GM21737 (cell line): ENCODE data around the gene OR10G2.
"Not testable (repeated sequence)": the region's sequence is repeated elsewhere in the genome, so short reads cannot be mapped to it uniquely, and the experiment has no call there.

Experiments
- ATAC-seq: cut with Tn5 transposase; IDR thresholded peaks from one replicate; pipeline ENCODE4 v1.9.1; 2021; ENCODE audit warnings: mild to moderate bottlenecking, moderate library complexity; ENCODE audit not compliant: unreplicated experiment

The OR10G2 gene

DNA sequence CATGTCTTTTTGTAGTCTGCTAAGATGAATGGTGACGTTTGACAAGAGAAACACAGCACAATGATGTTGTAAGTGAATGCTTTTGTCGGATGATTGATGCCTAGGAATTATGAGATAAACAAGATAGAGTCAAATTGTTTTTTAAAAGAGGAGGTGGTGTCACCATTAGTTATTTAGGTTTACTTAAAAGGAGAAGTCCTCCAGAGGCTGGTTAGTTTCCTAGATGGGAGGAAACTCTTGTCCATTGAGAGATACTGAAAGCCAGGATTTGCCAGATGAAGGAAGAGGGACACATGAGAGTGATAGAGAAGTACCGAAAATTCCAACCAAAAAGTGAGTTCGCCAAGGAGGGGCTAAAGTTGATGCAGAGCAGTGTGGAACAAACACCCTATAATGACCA lies at the start of gene OR10G2:
OR10G2 (minus strand) TSS at position 101 of the 400 bp plus-strand sequence; CDS start at position 3, 98 bp downstream.
- ATAC-seq = no peak

DNA sequence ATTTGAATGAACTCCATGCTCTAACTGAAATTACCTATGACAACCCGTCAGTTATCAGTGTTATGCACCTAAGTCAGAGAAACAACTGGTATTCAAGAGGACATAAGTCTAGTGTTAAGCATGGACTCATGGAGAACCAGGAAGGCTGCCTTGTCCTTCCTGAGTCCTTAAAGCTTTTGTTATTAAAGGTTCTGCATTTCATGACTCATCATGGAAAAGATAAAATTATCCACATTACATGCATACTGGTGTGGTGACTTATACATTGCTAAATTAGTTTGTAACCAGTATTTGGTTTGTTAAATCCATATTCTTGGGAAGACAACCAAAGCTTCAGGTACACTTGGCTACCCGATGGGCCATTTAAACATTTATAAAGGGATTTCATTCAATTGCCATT lies 45.3 kb upstream of the OR10G2 start:
- no peak for ATAC-seq

DNA sequence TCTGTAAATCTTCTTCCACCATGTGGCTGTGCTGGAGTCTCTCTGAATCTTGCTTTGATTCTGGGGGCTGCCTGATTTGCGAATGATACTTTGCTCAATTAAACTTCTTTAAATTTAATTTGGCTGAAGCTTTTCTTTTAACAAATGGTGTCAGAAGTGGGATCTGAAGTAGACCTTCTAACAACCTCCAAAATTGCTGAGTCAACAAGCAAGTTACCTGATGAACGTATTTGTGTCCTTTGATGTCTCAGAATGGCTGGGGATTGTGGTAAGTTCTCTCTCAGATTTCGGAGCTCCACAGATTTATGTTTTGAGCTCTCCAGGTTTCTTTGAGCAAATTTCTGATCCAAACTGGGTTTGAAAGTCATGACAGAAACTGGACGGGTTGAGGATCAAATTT lies 40.8 kb upstream of the OR10G2 start:
- no peak for ATAC-seq

DNA sequence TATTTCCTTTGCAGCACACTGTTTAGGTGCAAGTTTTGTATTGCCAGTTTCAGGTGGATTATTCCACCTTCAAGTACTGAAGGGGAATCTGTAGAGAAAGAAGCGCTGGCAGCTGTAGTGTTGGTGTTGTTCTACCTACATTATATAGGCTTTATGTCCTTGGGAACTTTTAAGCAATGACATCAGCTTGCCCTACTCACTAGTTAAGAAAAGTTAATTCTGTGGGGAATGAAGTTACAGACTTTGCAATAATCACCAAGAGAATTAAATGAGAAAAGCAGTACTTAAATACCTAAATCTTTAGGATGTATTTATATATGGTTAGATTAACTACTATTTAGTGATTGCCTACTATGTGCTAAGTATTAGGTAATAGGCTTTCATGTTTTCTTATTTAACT lies 39.0 kb upstream of the OR10G2 start, which contains the start of gene OR4E1:
OR4E1 (minus strand) TSS at position 101 of the 400 bp plus-strand sequence. CDS start 2,883 bp downstream, outside the sequence.
- ATAC-seq = no peak

DNA sequence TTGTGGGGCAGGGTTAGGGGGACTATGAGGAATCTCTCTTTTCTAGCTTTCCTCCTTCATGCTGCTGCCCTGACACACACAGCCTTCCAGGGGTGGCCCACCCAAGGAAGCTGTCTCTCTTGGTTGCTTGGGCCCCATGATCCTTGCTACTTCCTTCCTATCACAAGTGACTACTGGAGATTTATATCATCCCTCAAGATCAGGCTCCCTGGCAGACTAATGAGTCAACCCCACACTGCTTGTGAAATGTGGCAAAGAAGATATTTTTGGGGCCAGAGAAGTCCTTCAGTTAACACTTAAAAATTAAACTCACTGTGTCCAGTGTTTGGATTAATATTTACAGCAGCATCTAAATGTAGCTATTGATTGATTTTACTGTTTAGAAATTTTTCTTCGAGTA lies 37.4 kb upstream of the OR10G2 start:
- no peak for ATAC-seq

- ATAC-seq = no peak
Observed at GRCh38 chr14:21671371-21671770, 36.6 kb upstream of the OR10G2 start.

- ATAC-seq = no peak
Observed at GRCh38 chr14:21669284-21669683, 34.5 kb upstream of the OR10G2 start.

- ATAC-seq = no peak
Observed at GRCh38 chr14:21668377-21668776, 33.6 kb upstream of the OR10G2 start.

DNA sequence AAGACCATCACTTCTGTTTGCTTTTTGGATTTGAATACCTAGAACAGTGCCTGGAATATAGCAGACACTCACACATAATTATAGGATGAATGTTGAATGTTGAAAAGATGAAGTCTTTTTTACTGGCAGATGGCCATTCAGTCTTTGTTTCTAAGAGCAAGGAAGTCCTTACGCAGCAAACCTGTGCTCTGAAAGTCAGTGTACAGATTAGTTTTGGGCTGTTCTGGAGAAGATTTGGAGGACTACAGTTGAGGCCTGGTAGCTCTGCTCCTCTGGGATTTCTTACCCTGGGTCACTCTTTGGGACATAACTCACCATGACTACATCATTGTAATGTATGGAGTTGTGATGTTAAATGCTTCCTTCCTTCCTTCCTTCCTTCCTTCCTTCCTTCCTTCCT lies 22.2 kb upstream of the OR10G2 start:
- ATAC-seq = no peak

DNA sequence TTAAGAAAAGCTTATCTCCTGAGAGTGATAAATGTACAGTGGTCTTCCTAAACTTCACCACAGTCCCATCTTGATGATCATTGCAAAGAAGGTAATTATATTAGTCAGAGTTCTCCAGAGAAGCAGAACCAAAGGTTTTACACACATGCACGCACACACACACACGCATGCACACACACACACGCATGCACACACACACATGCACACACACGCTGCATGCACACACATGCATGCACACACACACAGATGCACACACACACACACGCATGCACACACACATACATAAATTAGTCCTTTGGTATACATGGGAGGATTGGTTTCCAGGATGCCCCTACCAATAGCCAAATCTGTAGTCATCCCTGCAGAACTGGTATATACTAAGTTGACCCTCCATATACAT lies 19.5 kb upstream of the OR10G2 start:
- no peak for ATAC-seq

- ATAC-seq = no peak
Observed at GRCh38 chr14:21653331-21653885, 18.7 kb upstream of the OR10G2 start, which contains the start of gene OR4E2. Gene OR4E2 (plus strand): TSS chr14:21653835. CDS start chr14:21665083, 11,248 bp downstream.

DNA sequence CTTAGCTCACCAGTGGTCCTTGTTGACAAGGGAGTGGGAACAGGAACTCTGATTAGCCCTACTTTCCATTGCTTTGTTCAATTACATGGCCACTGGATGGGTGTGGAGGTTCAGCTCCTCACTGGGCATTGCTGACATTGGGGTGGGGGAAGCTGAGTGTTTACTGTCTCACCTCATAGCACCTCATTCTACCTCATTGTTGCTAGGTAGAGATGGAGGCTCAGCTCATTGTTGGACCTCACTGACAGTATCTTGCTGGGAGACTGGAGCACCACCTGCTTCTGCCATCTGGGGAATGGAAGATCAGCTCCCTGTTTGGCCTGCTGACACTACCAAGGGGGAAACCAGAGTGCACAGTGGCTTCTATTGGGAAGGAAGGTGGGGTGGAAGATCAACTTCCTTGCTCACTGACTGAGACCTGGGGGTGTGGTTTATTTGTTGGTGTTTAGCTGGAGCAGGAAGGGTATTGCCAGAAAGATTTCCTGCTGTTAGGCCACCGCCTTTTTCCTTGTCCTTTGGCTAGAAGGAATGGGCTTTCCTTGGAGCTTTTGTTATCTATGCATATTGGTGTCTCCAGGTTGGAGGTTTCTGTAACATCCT lies 17.6 kb upstream of the OR10G2 start:
- no peak for ATAC-seq

DNA sequence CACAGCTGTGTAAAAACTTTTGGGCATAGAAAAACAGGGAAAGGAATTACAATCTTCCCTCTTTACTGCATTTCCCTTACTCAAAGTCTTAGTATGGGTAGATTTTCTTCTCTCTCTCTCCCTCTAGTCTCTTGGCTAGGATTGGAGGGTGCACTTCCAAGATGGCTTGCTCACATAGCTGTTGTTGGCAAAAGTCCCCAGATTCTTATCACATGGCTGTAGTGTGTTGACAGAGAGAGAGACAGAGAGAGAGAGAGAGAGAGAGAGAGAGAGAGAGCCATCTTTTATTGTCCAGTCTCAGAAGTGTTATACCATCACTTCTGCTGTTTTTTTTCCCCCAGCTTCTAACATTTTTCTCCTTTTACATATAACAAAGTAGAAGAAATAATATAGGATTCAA lies 12.6 kb upstream of the OR10G2 start:
- no peak for ATAC-seq

- no peak for ATAC-seq
Observed at GRCh38 chr14:21643407-21643806, 8.7 kb upstream of the OR10G2 start.

GRCh38 chr14:21642683-21643082 lies 7.9 kb upstream of the OR10G2 start:
- no peak for ATAC-seq

DNA sequence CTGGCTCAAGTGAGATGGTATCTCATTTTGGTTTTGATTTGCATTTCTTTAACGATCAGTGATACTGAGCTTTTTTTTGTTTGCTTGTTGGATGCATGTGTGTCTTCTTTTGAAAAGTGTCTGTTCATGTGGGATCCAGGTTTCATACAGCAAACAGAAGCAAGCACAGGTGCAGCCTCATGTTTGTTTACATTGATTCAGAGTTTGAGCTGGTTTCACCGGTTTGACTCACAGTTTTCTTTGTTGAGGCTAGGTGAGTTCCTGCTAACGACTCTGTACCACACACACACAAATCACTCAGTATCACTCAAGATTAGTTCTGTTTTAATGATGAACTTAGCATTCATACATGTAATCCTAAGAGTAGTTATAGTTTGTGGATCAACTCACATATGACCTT lies 3.7 kb downstream of the OR10G2 start:
- ATAC-seq = no peak

DNA sequence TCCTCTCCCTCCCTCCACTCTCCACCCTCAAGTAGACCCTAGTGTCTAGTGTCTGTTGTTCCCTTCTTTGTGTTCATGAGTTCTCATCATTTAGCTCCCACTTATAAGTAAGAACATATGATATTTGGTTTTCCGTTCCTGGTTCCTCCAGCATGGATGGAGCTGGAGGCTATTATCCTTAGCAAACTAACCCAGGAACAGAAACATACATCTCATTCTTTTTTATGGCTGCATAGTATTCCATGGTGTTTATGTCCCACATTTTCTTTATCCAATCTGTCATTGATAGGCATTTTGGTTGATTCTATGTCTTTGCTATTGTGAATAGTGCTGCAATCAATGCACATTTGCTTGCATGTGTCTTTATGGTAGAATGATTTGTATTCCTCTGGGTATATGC lies 4.2 kb downstream of the OR10G2 start:
- ATAC-seq = not testable (repeated sequence)

- no peak for ATAC-seq
Observed at GRCh38 chr14:21626491-21627230, 8.1 kb downstream of the OR10G2 start.

- ATAC-seq = no peak
Observed at GRCh38 chr14:21617614-21618013, 17.1 kb downstream of the OR10G2 start.

DNA sequence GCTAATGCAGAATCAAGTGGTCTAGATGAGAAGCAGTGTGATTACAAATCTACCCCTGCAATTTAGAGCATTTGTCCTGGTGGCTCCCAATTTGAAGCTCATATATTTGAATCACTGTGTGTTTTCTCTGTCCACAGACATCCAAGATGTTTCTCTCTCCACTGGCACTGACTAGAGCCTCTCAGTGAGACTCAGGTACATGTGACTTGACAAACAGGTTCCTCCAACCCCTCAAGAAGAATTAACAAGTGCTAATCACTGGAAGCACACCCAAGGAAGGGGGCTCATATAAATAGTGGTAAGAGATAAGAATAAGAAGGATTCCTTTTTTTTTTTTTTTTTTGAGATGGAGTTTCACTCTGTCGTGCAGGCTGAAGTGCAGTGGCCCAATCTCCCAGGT lies 20.5 kb downstream of the OR10G2 start:
- no peak for ATAC-seq

DNA sequence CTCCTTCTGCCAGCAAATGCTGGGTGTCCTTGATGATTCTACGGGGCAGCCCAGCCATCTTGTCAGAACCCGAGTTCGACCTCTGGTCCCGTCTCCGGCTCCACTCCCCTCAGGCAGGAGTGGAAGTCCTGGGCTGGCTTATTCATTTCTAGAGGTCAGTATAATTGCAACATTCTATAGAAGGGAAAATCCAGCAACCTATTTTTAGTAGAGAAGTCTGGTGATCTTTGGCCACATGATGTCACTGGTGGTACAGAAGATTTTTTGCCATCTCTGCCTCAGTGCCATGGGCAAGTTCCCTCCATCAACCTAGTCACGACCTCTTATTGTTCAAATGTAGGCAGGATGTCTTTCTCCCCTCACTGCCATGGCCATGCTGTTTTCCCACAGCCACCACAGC lies 22.4 kb downstream of the OR10G2 start:
- no peak for ATAC-seq

DNA sequence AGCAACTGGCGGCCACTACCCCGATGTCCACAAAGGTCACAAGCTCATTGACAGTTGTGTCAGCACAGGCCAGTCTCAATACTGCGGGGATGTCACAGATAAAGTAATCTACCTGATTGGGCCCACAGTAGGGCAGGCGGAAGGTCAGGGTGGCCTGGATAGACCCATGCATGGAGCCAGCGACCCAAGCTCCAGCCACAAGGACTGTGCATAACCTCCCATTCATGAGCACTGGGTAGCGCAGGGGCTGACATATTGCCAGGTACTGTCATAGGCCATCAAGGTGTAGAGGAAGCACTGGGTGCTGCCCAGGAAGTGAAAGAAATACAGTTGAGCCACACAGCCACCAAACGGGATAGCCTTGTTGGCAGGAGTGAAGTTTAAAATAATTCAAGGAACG lies 32.6 kb downstream of the OR10G2 start:
- ATAC-seq = not testable (repeated sequence)
